HCT116 (cell line): ENCODE measurements around the gene RIC8B. TPM values are rescaled to one million over a fixed set of nuclear protein-coding genes. Genes with fewer than 3 reads are reported as not detected.

Experiments
- ATAC-seq: fragments of 200-7000 bp; cut with Tn5 transposase; 2 replicates; pipeline ENCODE4 v1.9.1; 2020; ENCODE audit warnings: mild to moderate bottlenecking, moderate library complexity
- BruUV-seq: library from RNA; stranded (reverse); fragments of 400-500 nt; replicated peaks from 2 replicates; lab custom pipeline; 2021; lab: Mats Ljungman, UMichigan
- CTCF ChIA-PET: fragments of 300-600 bp; sonication (Branson Sonifier 250); formaldehyde crosslinking; loops from one replicate; lab custom pipeline; 2021; ENCODE audit warnings: antibody characterized with exemption; lab: Charles Lee
- POLR2A ChIA-PET: fragments of 300-600, 350-600 bp; sonication (Branson Sonifier 250); formaldehyde crosslinking; loops from one replicate; lab custom pipeline; 2021; ENCODE audit warnings: antibody characterized with exemption; lab: Charles Lee
- RAD21 ChIA-PET, 2 experiments: fragments of 300-600 bp; sonication (Branson Sonifier 250); formaldehyde crosslinking; loops; one replicate each; lab custom pipeline; 2023; ENCODE audit warnings: low total read pairs in 2 of 2; ENCODE audit not compliant: uncharacterized antibody in 2 of 2, unreplicated experiment in 2 of 2, low non-redundant PET in 1 of 2; lab: Charles Lee
- DNase-seq: peaks from one replicate; pipeline ENCODE4 v3.0.0-alpha.2; 2010; ENCODE audit warnings: low read depth, low spot score
- H2AFZ ChIP-seq: fragments of 200-600 bp; shearing (Covaris generic), sonication (generic); 2 replicates; pipeline ENCODE4 v1.6.1; 2017; ENCODE audit warnings: low read depth, mixed run types, mixed read lengths, antibody characterized with exemption, low read length; ENCODE audit not compliant: poor library complexity, severe bottlenecking
- H3K27ac ChIP-seq: 2 replicates; pipeline ENCODE4 v1.5.1; 2012; ENCODE audit warnings: low read depth, low read length
- H3K27me3 ChIP-seq: fragments of 200-600 bp; sonication (generic); 2 replicates; pipeline ENCODE4 v1.6.1; 2016; ENCODE audit warnings: mixed run types, low read length, mixed read lengths; ENCODE audit not compliant: insufficient read depth
- H3K36me3 ChIP-seq, 2 experiments: fragments of 200-500 bp in 1 of 2; fragments of 200-600 bp in 1 of 2; sonication (Bioruptor generic) in 1 of 2; sonication (generic) in 1 of 2; 2 replicates each; pipeline versions ENCODE4 v1.5.1 to v1.6.1; 2014 to 2016; ENCODE audit warnings: low read length in 2 of 2, inconsistent platforms in 1 of 2, mixed read lengths in 1 of 2, mixed run types in 1 of 2; ENCODE audit not compliant: insufficient read depth in 2 of 2, control insufficient read depth in 1 of 2
- H3K4me1 ChIP-seq, 2 experiments: fragments of 200-600 bp in 1 of 2; sonication (generic) in 1 of 2; 2 replicates each; pipeline versions ENCODE4 v1.5.1 to v1.6.1; 2012 to 2017; ENCODE audit warnings: low read length in 2 of 2, inconsistent platforms in 1 of 2, mild to moderate bottlenecking in 1 of 2, mixed read lengths in 1 of 2, mixed run types in 1 of 2, moderate library complexity in 1 of 2; ENCODE audit not compliant: insufficient read depth in 2 of 2, control insufficient read depth in 1 of 2
- H3K4me2 ChIP-seq: fragments of 200-600 bp; sonication (generic); 2 replicates; pipeline ENCODE4 v1.6.1; 2017; ENCODE audit warnings: mixed run types, low read length, mixed read lengths
- H3K4me3 ChIP-seq, 2 experiments: fragments of 200-600 bp in 1 of 2; sonication (generic) in 1 of 2; replicated peaks in 1 of 2; 2 replicates each; pipeline ENCODE4 v1.5.1; 2011 to 2016; ENCODE audit warnings: low read length in 2 of 2, control low read depth in 1 of 2, low read depth in 1 of 2, mild to moderate bottlenecking in 1 of 2, mixed read lengths in 1 of 2, mixed run types in 1 of 2
- H3K79me2 ChIP-seq: fragments of 200-600 bp; sonication (generic); 2 replicates; pipeline ENCODE4 v1.6.1; 2017; ENCODE audit warnings: mild to moderate bottlenecking, mixed run types, low read length, moderate library complexity, mixed read lengths; ENCODE audit not compliant: insufficient read depth
- H3K9ac ChIP-seq: fragments of 200-600 bp; sonication (generic); 2 replicates; pipeline ENCODE4 v1.6.1; 2016; ENCODE audit warnings: low read length, mixed read lengths
- H3K9me2 ChIP-seq: fragments of 200-600 bp; sonication (generic), shearing (Covaris generic); 2 replicates; pipeline ENCODE4 v1.6.1; 2017; ENCODE audit warnings: mixed run types, mild to moderate bottlenecking, moderate library complexity; ENCODE audit not compliant: insufficient read depth
- H3K9me3 ChIP-seq, 2 experiments: fragments of 200-500 bp in 1 of 2; fragments of 200-600 bp in 1 of 2; sonication (Bioruptor generic) in 1 of 2; sonication (generic) in 1 of 2; 2 replicates each; pipeline ENCODE4 v1.6.1; 2014 to 2017; ENCODE audit warnings: low read length in 2 of 2, mixed read lengths in 2 of 2, inconsistent platforms in 1 of 2, low read depth in 1 of 2, mild to moderate bottlenecking in 1 of 2, mixed run types in 1 of 2, moderate library complexity in 1 of 2; ENCODE audit not compliant: control insufficient read depth in 1 of 2, insufficient read depth in 1 of 2
- H4K20me1 ChIP-seq: fragments of 200-600 bp; sonication (generic), shearing (Covaris generic); 2 replicates; pipeline ENCODE4 v1.6.1; 2017; ENCODE audit warnings: mixed run types, mild to moderate bottlenecking, moderate library complexity; ENCODE audit not compliant: insufficient read depth
- CBX3 ChIP-seq: IDR thresholded peaks from 2 replicates; pipeline ENCODE4 v1.6.1; 2012; ENCODE audit warnings: low read depth
- CEBPB ChIP-seq: IDR thresholded peaks from 2 replicates; pipeline ENCODE4 v1.6.1; 2012; ENCODE audit warnings: low read depth
- CTCF ChIP-seq, 3 experiments: fragments of 200-600 bp in 1 of 3; sonication (generic) in 1 of 3; IDR thresholded peaks in 2 of 3; conservative IDR thresholded peaks in 1 of 3; 2 replicates each; pipeline ENCODE4 v1.5.1; 2012 to 2017; ENCODE audit warnings: low read depth in 2 of 3, low read length in 2 of 3, antibody characterized with exemption in 1 of 3, borderline replicate concordance in 1 of 3, control low read depth in 1 of 3, mild to moderate bottlenecking in 1 of 3, mixed read lengths in 1 of 3, mixed run types in 1 of 3, moderate library complexity in 1 of 3; ENCODE audit not compliant: insufficient read depth in 1 of 3
- EGR1 ChIP-seq: IDR thresholded peaks from 2 replicates; pipeline ENCODE4 v1.6.1; 2012; ENCODE audit warnings: low read depth
- ELF1 ChIP-seq: IDR thresholded peaks from 2 replicates; pipeline ENCODE4 v1.6.1; 2012; ENCODE audit warnings: low read depth, borderline replicate concordance
- EZH2 ChIP-seq: fragments of 200-600 bp; sonication (generic); IDR thresholded peaks from 2 replicates; pipeline ENCODE4 v1.6.1; 2017; ENCODE audit warnings: antibody characterized with exemption, mixed run types
- EZH2phosphoT487 ChIP-seq: fragments of 200-600 bp; IDR thresholded peaks from 2 replicates; pipeline ENCODE4 v1.6.1; 2018; ENCODE audit warnings: antibody characterized with exemption, borderline replicate concordance
- FOSL1 ChIP-seq: IDR thresholded peaks from 2 replicates; pipeline ENCODE4 v1.6.1; 2012; ENCODE audit warnings: low read depth
- MAX ChIP-seq: IDR thresholded peaks from 2 replicates; pipeline ENCODE4 v1.6.1; 2012
- POLR2AphosphoS5 ChIP-seq: IDR thresholded peaks from 2 replicates; pipeline ENCODE4 v1.6.1; 2011; ENCODE audit warnings: mild to moderate bottlenecking, low read depth, low read length, moderate library complexity
- RAD21 ChIP-seq: IDR thresholded peaks from 2 replicates; pipeline ENCODE4 v1.6.1; 2012; ENCODE audit warnings: low read depth, mild to moderate bottlenecking
- REST ChIP-seq: IDR thresholded peaks from 2 replicates; pipeline ENCODE4 v1.6.1; 2012; ENCODE audit warnings: low read depth
- SIN3A ChIP-seq: IDR thresholded peaks from 2 replicates; pipeline ENCODE4 v1.6.1; 2012; ENCODE audit warnings: low read depth
- SP1 ChIP-seq: IDR thresholded peaks from 2 replicates; pipeline ENCODE4 v1.6.1; 2012; ENCODE audit warnings: low read depth
- SRF ChIP-seq: IDR thresholded peaks from 2 replicates; pipeline ENCODE4 v1.6.1; 2012; ENCODE audit warnings: low read depth
- TCF7L2 ChIP-seq: IDR thresholded peaks from 2 replicates; pipeline ENCODE4 v1.7.0; 2011; ENCODE audit warnings: borderline replicate concordance, inconsistent platforms; ENCODE audit not compliant: insufficient read depth, insufficient read length; ENCODE audit errors: extremely low read depth
- YY1 ChIP-seq: IDR thresholded peaks from 2 replicates; pipeline ENCODE4 v1.6.1; 2011; ENCODE audit warnings: low read length, low read depth, moderate library complexity, mild to moderate bottlenecking; ENCODE audit not compliant: insufficient replicate concordance; ENCODE audit errors: extremely low read depth
- ZBTB33 ChIP-seq: IDR thresholded peaks from 2 replicates; pipeline ENCODE4 v1.6.1; 2011; ENCODE audit warnings: mild to moderate bottlenecking, low read length, moderate library complexity; ENCODE audit not compliant: insufficient replicate concordance; ENCODE audit errors: extremely low read depth
- intact Hi-C: fragments of 100-400 bp; cut with micrococcal nuclease; formaldehyde crosslinking; loops from 2 replicates; pipeline ENCODE4 v1.10.0; 2022
- total RNA-seq: library from RNA; stranded (reverse); gene quantifications from one replicate; pipeline ENCODE4 v1.2.1, GENCODE V29; 2021; ENCODE audit not compliant: unreplicated experiment
- TF ChIP-seq, protein P1 (sequence below): IDR thresholded peaks from 2 replicates; pipeline ENCODE4 v1.6.1; 2012

The RIC8B gene
- total RNA-seq, 1 experiment from 2014 or later, result 16.7 TPM

GRCh38 chr12:106819991-106820390 is 45.5 kb downstream of the RIC8B start:
- no peak overlapping the region for H2AFZ ChIP-seq
- no peaks in the 10 kb centered on the region for H3K9me3 ChIP-seq
- no peaks in the 10 kb centered on the region for H3K4me1 ChIP-seq
- no peak overlapping the region for H3K4me2 ChIP-seq
- RAD21 ChIA-PET, result no interaction called here
- no peak for DNase-seq
- BruUV-seq, result no TSS peak
- H3K9ac ChIP-seq, result no peak overlapping the region
- CTCF ChIA-PET, result no interaction called here
- H3K27me3 ChIP-seq, result no peaks in the 10 kb centered on the region
- TF ChIP-seq POLR2AphosphoS5 (no peak), EGR1 (no peak), MAX (no peak), CEBPB (no peak), RAD21 (no peak), ELF1 (no peak), CBX3 (no peak), FOSL1 (no peak), SRF (no peak), SP1 (no peak), TCF7L2 (no peak), SIN3A (no peak), REST (no peak), CTCF (IDR thresholded peaks at IDR 0.05 in 2 of 3, conservative IDR thresholded peaks at IDR 0.05 in 1 of 3; ENCODE audit: borderline replicate concordance in 1 of 3, insufficient read depth in 1 of 3, low read depth in 2 of 3, low read length in 2 of 3) (no peak), YY1 (no peak), EZH2phosphoT487 (no peak), ZBTB33 (no peak), EZH2 (no peak)
- TF ChIP-seq, protein P1, sequence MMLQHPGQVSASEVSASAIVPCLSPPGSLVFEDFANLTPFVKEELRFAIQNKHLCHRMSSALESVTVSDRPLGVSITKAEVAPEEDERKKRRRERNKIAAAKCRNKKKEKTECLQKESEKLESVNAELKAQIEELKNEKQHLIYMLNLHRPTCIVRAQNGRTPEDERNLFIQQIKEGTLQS, result no peak
- no peaks in the 10 kb centered on the region for H3K9me2 ChIP-seq
- intact Hi-C loops, result no loop called here
- no peak overlapping the region for H3K27ac ChIP-seq
- H3K79me2 ChIP-seq, result no peaks in the 10 kb centered on the region
- 0 out of 4 replicates have a peak, but pooled peaks cover 2 to 3% of the 10 kb centered on the region in 2 experiments for H3K36me3 ChIP-seq
- H3K4me3 ChIP-seq, result no peak overlapping the region
- POLR2A ChIA-PET, result no interaction called here
- no peak for ATAC-seq
- H4K20me1 ChIP-seq, result no peaks in the 10 kb centered on the region
